COR-L47 (cell line): ENCODE data around the gene OXT.
"Not testable (repeated sequence)": the region's sequence is repeated elsewhere in the genome, so short reads cannot be mapped to it uniquely, and the experiment has no call there.

Experiments
- DNase-seq: peaks from one replicate; lab custom pipeline; 2025; lab: John Stamatoyannopoulos, UW

The OXT gene

DNA sequence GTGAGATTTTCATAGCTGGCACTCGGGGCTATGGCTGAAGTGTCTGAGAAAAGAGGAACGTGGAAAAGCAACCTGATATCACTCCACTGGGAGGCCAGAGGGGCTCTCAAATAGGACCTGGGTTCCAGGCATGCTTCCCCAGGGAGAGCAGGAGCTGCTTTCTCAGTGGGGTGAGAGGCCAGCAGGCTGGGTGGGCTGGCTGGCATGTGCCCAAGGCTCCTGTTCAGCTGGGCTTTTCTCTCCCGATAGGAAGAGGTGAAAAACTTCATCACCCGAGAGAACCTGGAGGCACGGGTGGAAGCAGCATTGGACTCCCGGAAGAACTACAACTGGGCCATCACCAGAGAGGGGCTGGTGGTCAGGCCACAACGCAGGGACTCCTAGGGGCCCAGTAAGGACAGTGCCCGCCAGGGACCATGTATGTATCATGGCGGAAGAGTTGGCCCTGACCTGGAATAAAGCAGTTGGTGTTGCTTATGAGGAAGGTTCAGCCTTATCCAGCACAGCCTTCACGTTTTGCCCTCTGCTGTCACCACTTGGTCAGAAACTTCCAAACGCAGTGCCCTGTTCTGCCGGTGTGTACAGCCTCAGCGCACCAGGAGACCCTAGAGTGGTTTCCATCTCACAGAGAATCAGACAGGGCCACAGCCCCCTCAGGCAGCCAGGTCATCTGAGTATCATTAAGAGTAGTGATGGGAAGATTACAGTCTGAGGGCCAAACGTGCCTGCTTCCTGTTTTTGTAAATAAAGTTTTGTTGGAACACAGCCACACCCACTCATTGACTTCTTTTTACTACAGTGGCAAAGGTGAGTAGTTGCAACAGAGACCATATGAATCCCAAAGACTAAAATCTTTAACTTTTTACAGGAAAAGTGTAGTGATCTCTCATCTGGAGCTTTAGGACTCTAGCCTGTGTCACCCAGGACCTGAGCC, 23.7 kb upstream of the OXT start:
- DNase-seq: no peak

DNA sequence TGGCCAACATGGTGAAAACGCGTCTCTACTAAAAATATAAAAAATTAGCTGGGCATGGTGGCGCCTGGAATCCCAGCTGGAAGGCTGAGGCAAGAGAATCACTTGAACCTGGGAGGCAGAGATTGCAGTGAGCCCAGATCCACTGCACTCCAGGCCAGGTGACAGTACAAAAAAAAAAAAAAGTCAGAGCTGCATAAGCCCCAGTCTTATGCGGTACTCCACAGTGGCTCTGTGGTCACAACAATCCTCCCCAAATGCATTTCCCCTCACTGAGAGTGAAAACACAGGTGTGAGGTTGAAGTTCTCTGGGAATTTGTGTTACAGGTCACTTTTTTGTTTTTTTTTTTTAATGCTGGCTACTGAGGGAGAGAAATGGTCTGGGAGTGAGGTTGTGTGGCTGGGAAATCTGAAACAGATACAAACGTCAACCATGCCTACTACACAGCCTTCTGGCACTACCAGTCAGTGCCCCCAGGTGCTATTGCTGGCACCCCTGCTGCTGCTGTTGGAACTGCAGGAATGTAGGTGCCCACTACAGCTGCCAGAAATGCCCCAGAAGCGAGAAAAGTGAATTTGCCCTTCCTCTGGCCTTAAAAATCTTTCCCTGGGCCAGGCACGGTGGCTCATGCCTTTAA, 19.9 kb upstream of the OXT start:
- DNase-seq: no peak

DNA sequence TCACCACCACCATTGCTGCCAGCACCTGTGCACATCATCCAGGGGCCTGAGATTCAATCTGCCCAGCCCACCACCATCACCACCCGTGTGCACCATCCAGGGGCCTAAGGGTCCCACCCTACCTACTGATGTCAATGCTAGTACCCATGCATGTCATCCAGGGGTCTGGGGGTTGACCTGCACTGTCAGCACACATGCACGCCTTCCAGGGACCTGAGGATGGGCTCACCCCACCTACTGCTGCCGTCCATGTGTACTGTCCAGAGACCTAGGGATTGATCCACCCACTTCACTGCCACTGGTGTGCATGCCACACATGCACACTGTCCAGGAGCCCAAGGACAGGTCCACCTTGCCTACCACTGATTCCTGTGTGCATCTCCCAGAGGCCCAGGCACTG, 11.9 kb upstream of the OXT start:
- no peak for DNase-seq

DNA sequence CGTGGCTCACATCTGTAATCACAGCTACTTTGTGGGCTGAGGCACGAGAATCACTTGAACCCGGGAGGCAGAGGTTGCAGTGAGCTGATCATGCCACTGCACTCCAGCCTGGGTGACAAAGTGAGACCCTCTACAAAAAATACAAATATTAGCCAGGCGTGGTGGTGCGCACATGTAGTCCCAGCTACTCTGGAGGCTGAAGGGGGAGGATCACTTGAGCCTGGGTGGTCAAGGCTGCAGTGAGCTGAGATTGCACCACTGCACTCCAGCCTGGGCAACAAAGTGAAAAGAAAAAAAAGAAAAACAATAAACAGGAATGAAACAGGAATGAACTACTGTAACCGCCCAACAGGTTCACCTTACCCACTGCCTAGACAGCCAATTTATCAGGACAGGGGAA, 7.3 kb upstream of the OXT start:
- not testable (repeated sequence) for DNase-seq

DNA sequence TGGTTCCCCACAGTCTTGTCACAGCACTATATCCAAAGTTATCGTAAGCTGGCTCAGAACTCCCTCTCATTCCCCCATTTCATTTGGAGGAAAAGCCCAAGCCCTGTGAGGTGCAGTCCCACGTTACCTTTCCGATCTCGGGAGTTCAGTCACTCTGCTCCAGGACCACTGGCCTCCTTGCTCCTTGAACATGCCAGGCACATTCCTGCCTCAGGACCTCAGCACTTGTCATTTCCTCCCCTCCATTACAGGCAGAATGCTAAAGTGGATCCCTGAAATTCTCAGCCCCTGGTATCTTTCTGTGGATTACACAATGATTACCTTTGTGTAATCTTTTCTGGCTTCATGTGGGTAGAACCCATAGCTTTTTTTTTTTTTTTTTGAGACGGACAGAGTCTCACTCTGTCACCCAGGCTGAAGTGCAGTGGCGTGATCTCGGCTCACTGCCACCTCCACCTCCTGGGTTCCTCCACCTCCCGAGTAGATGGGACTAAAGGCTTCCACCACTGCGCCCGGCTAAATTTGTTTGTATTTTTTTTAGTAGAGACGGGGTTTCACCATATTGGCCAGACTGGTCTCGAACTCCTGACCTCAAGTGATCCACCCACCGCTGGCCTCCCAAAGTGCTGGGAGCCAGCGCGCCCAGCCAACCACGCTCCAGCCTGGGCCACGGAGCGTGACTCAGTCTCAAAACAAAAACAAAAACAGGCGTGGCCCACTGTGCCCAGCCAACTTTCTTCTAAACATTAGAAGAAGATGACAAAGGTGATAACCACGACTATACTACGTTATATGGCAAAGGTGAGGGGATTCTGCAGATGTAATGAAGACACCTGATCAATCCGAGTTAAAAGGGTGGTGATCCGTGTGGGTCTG, 4.0 kb upstream of the OXT start:
- DNase-seq: no peak

DNA sequence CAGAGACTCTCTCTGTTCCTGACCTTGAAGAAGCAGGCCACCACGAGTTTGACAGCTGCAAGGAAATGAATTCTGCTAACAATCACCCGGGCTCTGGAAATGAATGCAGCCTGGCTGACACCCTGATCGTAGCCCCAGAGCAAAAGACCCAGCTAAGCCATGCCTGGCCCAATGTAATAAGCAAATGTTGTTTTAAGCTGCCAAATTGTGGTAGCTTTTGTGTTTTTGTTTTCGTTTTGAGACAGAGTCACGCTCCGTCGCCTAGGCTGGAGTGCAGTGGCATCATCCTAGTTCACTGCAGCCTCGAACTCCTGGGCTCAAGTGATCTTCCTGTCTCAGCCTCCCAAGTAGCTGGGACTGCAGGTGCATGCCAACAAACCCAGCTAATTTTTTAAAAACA, 3.3 kb upstream of the OXT start:
- DNase-seq: no peak

DNA sequence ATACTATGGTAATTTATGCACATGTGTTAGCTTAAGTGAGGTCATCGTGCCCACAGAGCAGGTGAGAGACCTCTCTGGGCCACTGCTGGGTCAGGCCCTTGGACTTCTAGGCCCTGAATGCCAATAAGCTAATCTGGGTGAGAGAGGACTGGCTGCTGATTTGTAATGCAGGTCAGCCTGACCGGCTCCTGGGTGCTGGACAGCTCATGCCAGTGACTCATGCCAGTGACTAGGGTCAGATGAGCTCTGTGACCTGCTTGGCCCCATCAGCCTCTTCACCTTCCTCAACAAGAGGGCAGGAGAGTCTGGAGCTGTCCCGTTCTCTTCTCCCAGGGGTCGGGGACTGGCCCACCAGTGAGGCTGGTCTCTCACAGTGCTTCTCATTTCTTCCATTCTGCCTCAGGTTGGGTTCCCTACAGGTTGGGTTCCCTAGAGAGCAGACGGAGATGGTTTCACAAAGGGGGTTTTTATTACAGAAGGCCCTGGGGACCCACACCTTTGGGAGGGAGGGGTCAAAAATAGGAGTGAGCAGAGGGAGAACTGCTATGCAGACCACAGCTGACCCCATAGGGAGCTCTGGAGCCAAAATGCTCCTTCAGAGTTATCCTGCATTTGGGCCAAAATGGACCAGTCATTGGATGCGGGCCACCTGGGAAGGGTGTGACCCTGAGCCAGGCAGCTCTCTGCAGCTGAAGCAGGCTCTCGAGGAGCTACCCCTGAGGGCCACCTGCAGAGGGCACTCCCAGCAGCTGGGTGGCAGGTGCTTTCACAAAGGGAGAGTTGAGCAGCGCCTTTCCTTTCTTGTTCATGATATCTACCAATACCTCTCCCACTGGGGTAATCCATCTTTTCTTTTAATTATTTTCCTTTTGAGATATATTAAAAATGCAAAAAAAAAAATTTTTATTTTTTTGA, 2.2 kb upstream of the OXT start:
- peak; percentile 33 for DNase-seq

DNA sequence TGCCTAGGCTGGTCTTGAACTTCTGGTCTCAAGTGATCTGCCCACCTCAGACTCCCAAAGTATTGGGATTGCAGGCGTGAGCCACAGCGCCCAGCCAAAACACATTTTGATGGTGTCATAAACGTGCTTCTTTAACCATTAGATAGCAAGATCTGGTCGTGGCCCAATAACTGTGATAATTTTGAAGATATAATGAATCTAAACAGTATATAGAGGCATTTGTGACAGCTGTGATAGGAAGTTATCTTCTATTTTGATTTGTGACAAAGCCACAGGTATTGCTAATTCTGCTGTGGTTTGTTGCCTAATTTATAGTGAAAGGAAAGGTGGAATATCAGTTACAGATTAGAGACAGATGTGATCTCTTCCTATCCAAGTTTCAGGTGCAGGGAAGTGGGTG, 695 bp upstream of the OXT start:
- DNase-seq: no peak

DNA sequence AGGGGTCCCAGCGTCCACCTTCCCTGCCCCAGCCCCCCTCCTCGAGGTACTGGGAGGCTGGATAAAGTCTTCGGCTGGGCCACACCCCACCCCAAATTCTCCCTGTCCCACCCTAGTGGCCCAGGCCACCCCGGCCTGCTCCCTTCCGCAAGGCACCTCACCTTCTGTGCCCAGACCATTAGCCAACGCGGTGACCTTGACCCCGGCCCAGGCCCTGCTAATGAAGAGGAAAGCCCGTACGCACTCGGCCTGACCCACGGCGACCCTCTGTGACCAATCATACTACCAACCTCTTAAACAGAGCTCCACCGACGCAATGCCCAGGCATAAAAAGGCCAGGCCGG, 182 bp upstream of the OXT start:
- no peak for DNase-seq

DNA sequence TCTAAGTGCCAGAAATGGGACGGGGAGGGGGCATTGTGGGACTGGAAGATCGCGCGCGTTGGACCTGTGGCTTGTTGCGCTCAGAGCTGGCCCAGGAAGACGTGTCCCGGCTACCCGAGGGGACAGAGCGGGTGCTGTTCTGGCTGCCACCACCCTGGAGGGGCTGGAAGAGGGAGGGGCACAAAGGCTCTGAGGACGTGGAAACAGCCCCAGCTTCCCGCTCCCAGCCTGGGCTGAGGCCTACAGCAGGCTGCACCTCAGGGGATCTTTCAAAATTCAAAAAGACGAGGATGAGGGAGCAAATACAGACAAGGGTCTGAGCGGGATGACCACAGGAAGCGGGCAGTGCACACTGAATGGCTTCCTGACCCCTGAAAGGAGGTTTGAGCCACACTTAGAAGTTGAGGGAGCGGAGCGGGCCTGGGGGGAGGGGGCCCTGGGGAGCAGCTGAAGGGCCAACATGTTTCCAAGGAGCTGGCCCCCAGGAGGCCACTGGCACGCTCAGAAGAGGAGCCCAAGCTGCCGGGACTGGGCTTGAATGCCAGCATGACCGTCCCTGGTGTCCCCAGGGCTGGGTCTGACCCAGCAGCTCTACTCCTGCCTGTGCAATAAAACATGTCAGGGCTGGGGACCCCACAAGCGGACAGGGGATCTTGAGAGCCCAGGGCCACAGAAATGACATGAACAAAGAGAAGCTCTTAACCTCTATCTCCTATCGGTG, 1.3 kb downstream of the OXT start:
- no peak for DNase-seq

DNA sequence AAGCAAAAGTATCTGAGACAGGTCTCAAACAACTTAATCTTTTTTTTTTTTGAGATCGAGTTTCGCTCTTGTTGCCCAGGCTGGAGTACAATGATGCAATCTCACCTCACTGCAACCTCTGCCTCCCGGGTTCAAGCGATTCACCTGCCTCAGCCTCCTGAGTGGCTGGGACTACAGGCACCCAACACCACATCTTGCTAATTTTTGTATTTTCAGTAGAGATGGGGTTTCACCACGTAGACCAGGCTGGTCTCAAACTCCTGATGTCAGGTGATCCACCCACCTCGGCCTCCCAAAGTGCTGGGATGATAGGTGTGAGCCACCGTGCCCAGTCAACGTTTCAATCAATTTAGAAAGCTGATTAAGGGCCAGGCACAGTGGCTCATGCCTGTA, 1.8 kb downstream of the OXT start:
- not testable (repeated sequence) for DNase-seq

DNA sequence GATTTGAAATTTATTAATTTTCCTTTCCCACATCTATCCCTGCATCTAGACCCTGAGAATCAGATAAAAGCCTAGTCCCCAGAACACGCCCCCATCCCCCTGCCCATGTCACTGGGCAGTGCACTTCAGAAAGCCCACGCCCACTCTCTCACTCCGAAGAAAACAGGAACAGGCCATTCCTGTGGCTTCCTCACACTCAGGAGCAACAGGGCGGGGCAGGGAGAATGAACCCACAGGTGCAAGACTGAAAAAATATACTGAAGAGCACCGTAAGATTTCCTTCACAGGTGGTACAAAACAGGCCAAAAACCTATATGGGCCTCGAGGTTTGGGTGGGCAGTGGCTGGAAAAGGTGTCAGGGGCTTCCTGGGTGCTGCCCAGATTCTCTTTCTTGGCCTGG, 3.4 kb downstream of the OXT start:
- DNase-seq: no peak

DNA sequence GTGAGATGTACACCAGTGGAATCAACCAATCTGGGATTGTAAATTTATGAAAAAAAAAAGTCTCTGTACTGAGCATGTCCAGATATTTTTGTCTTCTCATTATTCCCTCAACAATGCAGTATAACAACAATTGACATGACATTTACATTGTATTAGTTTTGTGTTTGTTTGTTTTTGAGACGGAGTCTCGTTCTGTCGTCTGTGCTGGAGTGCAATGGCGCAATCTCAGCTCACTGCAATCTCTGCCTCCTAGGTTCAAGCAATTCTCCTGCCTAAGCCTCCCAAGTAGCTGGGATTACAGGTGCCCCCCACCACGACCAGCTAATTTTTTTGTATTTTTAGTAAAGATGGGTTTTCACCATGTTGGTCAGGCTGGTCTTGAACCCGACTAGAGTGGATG, 3.9 kb downstream of the OXT start:
- not testable (repeated sequence) for DNase-seq

DNA sequence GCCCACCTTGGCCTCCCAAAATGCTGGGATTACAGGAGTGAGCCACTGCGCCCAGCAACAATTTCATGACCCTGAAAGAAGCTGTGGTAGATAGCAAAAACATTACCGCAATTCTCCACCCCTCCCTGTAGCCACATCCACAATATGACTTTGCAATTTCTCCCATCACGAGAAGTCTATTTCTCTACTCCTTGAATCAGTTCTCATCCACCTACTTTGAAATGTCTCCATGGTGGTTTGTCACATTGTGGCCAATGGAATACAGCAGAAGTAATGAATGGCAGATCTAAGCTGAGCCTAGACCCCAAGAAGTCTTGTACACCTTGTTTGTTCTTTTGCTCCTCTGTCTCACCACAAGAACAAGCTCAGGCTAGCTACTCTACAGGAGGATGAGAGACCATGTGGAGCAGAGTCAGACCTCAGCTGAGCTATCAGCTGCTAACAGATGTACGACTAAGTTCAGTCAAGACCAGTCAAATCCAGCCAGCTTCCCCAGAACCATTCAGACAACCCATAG, 6.3 kb downstream of the OXT start:
- no peak for DNase-seq

DNA sequence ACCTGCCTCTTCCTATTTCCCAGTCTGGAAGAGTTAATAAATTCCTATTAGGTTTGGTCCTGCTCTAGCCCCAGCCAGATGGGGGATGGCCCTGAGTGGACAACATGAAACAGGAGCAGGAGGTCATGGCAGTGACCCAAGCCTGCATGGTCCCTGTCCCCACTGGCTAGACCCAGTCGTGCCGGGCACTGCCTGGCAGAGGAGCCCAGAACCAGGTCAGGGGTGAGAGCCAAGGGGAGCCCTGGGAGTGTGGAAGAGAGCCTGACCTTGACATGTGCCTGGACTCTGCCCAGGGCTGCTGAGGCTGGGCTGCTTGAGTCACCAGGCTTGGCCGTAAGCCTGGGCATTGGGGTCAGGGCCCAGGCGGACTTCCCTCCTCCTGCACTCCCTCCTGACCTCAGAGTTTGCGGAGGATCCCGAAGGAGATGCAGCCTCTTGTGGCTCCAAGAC, 9.5 kb downstream of the OXT start:
- no peak for DNase-seq

DNA sequence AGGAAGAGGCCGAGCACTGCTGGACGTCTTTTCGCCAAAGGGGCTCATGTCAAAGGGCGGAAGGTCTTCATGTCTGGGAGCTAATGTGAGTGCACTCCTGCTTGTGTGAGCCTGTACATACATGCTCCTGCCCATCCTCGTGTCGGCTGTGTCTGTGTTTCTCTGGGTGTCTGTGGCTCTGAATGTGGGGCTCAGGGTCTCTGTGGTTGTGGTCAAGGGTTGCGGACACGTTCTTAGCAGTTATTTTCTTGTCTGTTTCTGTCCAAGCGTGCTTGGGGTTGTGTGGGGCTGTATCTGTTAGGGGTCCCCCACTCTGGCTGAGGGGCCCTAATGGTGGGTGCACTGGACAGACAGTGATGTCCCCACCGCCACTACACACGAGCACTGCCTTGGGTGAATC, 10.2 kb downstream of the OXT start:
- no peak for DNase-seq

DNA sequence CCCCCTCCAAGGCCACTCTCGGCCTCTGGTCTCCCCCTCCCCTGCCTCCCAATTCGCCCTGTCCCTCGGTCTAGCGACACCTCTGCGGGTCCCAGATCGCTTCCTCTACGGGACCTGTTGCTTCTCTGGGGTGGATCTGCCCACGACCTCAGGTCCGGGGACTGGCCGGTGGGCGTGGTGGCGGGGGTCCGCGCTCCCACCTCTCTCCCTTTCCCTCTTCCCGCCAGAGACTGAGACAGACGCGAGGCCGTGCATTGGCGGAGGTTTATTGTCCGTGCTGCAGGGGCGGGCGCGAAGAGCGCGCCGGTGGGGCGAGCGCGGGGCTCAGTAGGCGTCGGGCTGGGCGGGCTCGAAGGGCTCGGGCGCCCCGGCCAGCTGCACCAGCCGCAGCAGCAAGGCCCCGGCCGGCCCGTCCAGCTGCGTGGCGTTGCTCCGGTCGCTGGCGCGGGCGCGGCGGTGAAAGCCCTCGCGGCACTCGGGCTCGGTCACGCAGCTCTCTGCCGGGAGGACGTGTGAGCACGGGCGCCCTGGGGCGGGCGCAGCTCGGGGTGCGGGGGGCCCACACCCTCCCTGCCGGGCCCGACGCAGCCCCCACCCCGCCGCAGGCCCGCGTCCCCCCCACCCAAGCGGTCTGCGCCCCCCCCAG, 11.0 kb downstream of the OXT start:
- no peak for DNase-seq

DNA sequence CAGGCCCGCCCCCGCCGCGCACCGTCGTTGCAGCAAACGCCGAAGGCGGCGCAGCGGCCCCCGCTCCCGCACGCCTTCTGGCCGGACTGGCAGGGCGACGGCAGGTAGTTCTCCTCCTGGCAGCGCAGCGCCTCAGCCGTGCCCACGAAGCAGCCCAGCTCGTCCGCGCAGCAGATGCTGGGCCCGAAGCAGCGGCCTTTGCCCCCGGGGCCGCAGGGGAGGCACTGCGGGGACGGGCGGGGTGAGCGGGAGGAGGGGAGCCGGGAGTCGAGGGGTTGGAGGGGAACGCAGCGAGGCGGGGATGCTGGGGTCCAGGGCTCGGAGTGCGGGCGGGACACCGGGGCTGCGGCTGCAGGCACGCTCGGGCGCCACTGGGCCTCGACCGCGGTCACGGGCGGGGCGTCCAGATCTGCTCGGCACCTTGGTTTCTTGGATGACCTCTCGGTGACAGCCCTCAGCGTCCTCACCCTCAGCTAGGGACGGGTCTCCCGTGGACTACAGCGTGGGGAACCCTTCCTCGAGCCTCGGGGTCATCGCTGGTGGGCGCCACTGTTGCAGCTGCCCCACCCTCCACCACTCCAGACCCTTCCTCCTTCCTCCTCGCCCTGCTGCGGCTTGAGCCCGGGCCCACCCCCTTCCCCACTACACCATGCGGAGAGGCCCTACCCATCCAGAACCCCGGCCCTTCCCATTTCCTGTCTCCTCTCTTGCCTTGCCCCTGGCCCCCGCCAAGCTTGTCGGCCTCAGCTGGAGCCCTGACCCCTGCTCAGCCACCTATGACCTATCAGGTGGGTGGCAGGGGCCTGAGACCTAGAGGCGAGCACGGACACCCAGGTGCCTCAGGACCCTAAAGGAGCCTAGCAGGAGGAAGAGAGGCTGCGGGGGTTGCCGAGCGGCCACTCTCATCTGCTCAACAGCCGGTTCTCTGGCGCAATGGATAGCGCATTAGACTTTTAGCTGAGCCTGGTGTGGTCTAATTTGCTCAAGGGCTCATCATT, 11.8 kb downstream of the OXT start:
- no peak for DNase-seq
